ENCODE results near the gene HSD17B11. TPM values are rescaled to one million over a fixed set of nuclear protein-coding genes. Genes with fewer than 3 reads are reported as not detected.

HSD17B11 gene
- total RNA-seq, 1 experiment from 2014 or later = 47.4 TPM

- Histone ChIP-seq H3K9me3 (ENCODE audit: control insufficient read depth in 1 of 2, insufficient read depth in 1 of 2, low read depth in 1 of 2, low read length in 2 of 2) (no peaks in the 10 kb centered on the region), H3K4me2 (ENCODE audit: low read length) (no peak overlapping the region), H3K9me2 (ENCODE audit: insufficient read depth) (no peaks in the 10 kb centered on the region), H4K20me1 (ENCODE audit: insufficient read depth) (no peaks in the 10 kb centered on the region), H3K36me3 (ENCODE audit: control insufficient read depth in 1 of 2, insufficient read depth in 2 of 2, low read length in 2 of 2) (no peaks in the 10 kb centered on the region), H3K27ac (ENCODE audit: low read depth, low read length) (no peak overlapping the region), H3K4me1 (ENCODE audit: control insufficient read depth in 1 of 2, insufficient read depth in 2 of 2, low read length in 2 of 2) (no peaks in the 10 kb centered on the region), H3K79me2 (ENCODE audit: insufficient read depth, low read length) (no peaks in the 10 kb centered on the region), H3K4me3 (replicated peaks in 1 of 2; ENCODE audit: low read depth in 1 of 2, low read length in 2 of 2) (no peak overlapping the region), H3K27me3 (ENCODE audit: insufficient read depth, low read length) (no peaks in the 10 kb centered on the region), H2AFZ (ENCODE audit: low read depth, low read length, poor library complexity, severe bottlenecking) (no peak overlapping the region), H3K9ac (ENCODE audit: low read length) (no peak overlapping the region)
- TF ChIP-seq YY1 (IDR thresholded peaks at IDR 0.05; ENCODE audit: extremely low read depth, insufficient replicate concordance, low read depth, low read length) (no peak), CTCF (IDR thresholded peaks at IDR 0.05 in 2 of 3, conservative IDR thresholded peaks at IDR 0.05 in 1 of 3; ENCODE audit: borderline replicate concordance in 1 of 3, insufficient read depth in 1 of 3, low read depth in 2 of 3, low read length in 2 of 3) (no peak)
- BruUV-seq (replicated peaks) = no TSS peak
- ChIA-PET RAD21 (ENCODE audit: low non-redundant PET in 1 of 2, low total read pairs in 2 of 2, uncharacterized antibody in 2 of 2, unreplicated experiment in 2 of 2) (no interaction called here), CTCF (no interaction called here), POLR2A (no interaction called here)
- intact Hi-C loops (cut with micrococcal nuclease) = no loop called here
- ATAC-seq (no peak), DNase-seq (ENCODE audit: low read depth, low spot score) (no peak)
These were observed 64.5 kb downstream of the HSD17B11 start for GRCh38 chr4:87326460-87326859.

GRCh38 chr4:87322754-87323153 is 68.2 kb downstream of the HSD17B11 start, which contains the start of gene HSD17B13:
TSS of gene HSD17B13 (minus strand) at chr4:87322882. CDS start at chr4:87322841, 41 bp downstream.
- ChIA-PET POLR2A (no interaction called here), RAD21 (ENCODE audit: low non-redundant PET in 1 of 2, low total read pairs in 2 of 2, uncharacterized antibody in 2 of 2, unreplicated experiment in 2 of 2) (no interaction called here), CTCF (no interaction called here)
- Histone ChIP-seq H3K4me3 (replicated peaks in 1 of 2; ENCODE audit: low read depth in 1 of 2, low read length in 2 of 2) (no peak within 1 kb of the TSS), H3K9me2 (ENCODE audit: insufficient read depth) (no peaks in the 10 kb centered on the region), H3K4me1 (ENCODE audit: control insufficient read depth in 1 of 2, insufficient read depth in 2 of 2, low read length in 2 of 2) (no peaks in the 10 kb centered on the region), H3K9me3 (ENCODE audit: control insufficient read depth in 1 of 2, insufficient read depth in 1 of 2, low read depth in 1 of 2, low read length in 2 of 2) (no peaks in the 10 kb centered on the region), H3K27me3 (ENCODE audit: insufficient read depth, low read length) (no peaks in the 10 kb centered on the region), H3K36me3 (ENCODE audit: control insufficient read depth in 1 of 2, insufficient read depth in 2 of 2, low read length in 2 of 2) (no peaks in the 10 kb centered on the region), H2AFZ (ENCODE audit: low read depth, low read length, poor library complexity, severe bottlenecking) (no peak within 1 kb of the TSS), H3K9ac (ENCODE audit: low read length) (no peak within 1 kb of the TSS), H3K79me2 (ENCODE audit: insufficient read depth, low read length) (no peaks in the 10 kb centered on the region), H3K27ac (ENCODE audit: low read depth, low read length) (no peak within 1 kb of the TSS), H3K4me2 (ENCODE audit: low read length) (no peak within 1 kb of the TSS), H4K20me1 (ENCODE audit: insufficient read depth) (no peaks in the 10 kb centered on the region)
- ATAC-seq (no peak), DNase-seq (ENCODE audit: low read depth, low spot score) (no peak)
- BruUV-seq (replicated peaks) = no TSS peak
- intact Hi-C loops (cut with micrococcal nuclease) = no loop called here
- TF ChIP-seq, protein P1, sequence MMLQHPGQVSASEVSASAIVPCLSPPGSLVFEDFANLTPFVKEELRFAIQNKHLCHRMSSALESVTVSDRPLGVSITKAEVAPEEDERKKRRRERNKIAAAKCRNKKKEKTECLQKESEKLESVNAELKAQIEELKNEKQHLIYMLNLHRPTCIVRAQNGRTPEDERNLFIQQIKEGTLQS (IDR thresholded peaks at IDR 0.05) = no peak
- TF ChIP-seq EZH2phosphoT487 (IDR thresholded peaks at IDR 0.05; ENCODE audit: borderline replicate concordance) = no peak
- no peak for TF ChIP-seq CBX3 (IDR thresholded peaks at IDR 0.05; ENCODE audit: low read depth)
- TF ChIP-seq POLR2A (IDR thresholded peaks at IDR 0.05; ENCODE audit: borderline replicate concordance, extremely low read depth, insufficient read depth, insufficient read length) = no peak
- no peak for TF ChIP-seq FOSL1 (IDR thresholded peaks at IDR 0.05; ENCODE audit: low read depth)
- no peak for TF ChIP-seq SP1 (IDR thresholded peaks at IDR 0.05; ENCODE audit: low read depth)
- TF ChIP-seq POLR2AphosphoS5 (IDR thresholded peaks at IDR 0.05; ENCODE audit: low read depth, low read length) = no peak
- TF ChIP-seq, protein P2, sequence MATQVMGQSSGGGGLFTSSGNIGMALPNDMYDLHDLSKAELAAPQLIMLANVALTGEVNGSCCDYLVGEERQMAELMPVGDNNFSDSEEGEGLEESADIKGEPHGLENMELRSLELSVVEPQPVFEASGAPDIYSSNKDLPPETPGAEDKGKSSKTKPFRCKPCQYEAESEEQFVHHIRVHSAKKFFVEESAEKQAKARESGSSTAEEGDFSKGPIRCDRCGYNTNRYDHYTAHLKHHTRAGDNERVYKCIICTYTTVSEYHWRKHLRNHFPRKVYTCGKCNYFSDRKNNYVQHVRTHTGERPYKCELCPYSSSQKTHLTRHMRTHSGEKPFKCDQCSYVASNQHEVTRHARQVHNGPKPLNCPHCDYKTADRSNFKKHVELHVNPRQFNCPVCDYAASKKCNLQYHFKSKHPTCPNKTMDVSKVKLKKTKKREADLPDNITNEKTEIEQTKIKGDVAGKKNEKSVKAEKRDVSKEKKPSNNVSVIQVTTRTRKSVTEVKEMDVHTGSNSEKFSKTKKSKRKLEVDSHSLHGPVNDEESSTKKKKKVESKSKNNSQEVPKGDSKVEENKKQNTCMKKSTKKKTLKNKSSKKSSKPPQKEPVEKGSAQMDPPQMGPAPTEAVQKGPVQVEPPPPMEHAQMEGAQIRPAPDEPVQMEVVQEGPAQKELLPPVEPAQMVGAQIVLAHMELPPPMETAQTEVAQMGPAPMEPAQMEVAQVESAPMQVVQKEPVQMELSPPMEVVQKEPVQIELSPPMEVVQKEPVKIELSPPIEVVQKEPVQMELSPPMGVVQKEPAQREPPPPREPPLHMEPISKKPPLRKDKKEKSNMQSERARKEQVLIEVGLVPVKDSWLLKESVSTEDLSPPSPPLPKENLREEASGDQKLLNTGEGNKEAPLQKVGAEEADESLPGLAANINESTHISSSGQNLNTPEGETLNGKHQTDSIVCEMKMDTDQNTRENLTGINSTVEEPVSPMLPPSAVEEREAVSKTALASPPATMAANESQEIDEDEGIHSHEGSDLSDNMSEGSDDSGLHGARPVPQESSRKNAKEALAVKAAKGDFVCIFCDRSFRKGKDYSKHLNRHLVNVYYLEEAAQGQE (IDR thresholded peaks at IDR 0.05; ENCODE audit: low read depth) = no peak
- no peak for TF ChIP-seq TCF7L2 (IDR thresholded peaks at IDR 0.05; ENCODE audit: borderline replicate concordance, extremely low read depth, insufficient read depth, insufficient read length)
- TF ChIP-seq EGR1 (IDR thresholded peaks at IDR 0.05; ENCODE audit: low read depth) = no peak
- no peak for TF ChIP-seq CEBPB (IDR thresholded peaks at IDR 0.05; ENCODE audit: low read depth)
- no peak for TF ChIP-seq YY1 (IDR thresholded peaks at IDR 0.05; ENCODE audit: extremely low read depth, insufficient replicate concordance, low read depth, low read length)
- no peak for TF ChIP-seq SRF (IDR thresholded peaks at IDR 0.05; ENCODE audit: low read depth)
